Stimulated activated CD4-positive, alpha-beta T cell treated with anti-CD3 and anti-CD28 coated beads, Interleukin-2, amount 100 ng/mL, for 24 hours (primary cell): ENCODE measurements around the gene EXOC7.

Experiments used
- DNase-seq, 2 donors: peaks; one replicate each; pipeline ENCODE4 v3.0.0-alpha.2; 2020

The EXOC7 gene

GRCh38 chr17:76036497-76037261 is 66.9 kb downstream of the EXOC7 start:
- DNase-seq: no peak

GRCh38 chr17:76034428-76035350 is 68.9 kb downstream of the EXOC7 start:
- DNase-seq: no peak

- DNase-seq: no peak
Observed at GRCh38 chr17:76033139-76033538, 70.4 kb downstream of the EXOC7 start.

- no peak for DNase-seq
Observed at GRCh38 chr17:76032780-76033108, 70.8 kb downstream of the EXOC7 start.

GRCh38 chr17:76032073-76032779 is 71.4 kb downstream of the EXOC7 start:
- DNase-seq: no peak
